Measurements from ENCODE around the gene BCCIP.

- TF ChIP-seq GATA2 (IDR thresholded peaks at IDR 0.05; ENCODE audit: low read depth, low read length), result no peak
- TF ChIP-seq GATA3 (IDR thresholded peaks at IDR 0.05; ENCODE audit: low read depth, low read length), result no peak
Measured at GRCh38 chr10:125866421-125867029, 43.2 kb downstream of the BCCIP start.

All from SH-SY5Y (cell line).